Limb (tissue), 2 donors: Measurements from ENCODE around the gene CCNL2.
"Not testable (repeated sequence)": the region's sequence is repeated elsewhere in the genome, so short reads cannot be mapped to it uniquely, and the experiment has no call there.

Experiments used
- DNase-seq, 2 donors: peaks; one replicate each; pipeline ENCODE4 v3.0.0-alpha.2; 2016; ENCODE audit errors: extremely low spot score in 2 of 2

Gene CCNL2

DNA sequence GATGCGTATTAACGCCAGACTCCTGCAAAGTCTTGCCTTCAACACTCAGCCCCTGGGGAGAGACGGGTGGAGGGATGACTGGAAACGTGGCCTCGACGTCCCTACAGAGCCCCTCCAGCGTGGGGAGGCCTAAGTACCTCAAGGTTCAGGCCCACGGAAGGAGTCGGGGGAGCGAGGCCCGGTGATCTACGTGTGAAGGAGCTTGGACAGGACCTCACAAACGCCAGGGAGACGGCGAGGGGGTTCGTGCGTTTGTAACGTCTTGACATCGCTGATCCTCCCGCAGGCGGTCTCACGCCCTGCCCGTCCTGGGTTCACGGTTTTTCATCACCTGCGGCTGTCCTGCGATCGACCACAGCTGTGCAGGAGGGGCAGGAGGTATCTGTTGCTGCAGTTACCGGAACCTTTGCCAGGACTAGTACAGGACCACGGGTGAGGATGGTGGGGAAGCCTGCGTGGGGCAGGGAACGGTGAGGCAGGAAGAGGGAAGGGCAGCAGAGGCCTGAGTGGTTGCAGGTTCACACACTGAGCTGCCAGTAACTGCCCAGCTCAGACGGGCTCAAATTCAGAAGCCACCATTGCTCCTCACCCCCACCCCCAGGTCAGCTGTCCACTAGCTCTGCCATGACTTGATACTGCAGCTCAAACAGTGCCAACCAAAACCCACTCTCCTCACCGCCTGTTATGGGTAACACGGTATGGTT, 889 bp upstream of the CCNL2 start:
- DNase-seq = no peak

- no peak for DNase-seq
Observed at GRCh38 chr1:1398677-1399186, 403 bp downstream of the CCNL2 start.

DNA sequence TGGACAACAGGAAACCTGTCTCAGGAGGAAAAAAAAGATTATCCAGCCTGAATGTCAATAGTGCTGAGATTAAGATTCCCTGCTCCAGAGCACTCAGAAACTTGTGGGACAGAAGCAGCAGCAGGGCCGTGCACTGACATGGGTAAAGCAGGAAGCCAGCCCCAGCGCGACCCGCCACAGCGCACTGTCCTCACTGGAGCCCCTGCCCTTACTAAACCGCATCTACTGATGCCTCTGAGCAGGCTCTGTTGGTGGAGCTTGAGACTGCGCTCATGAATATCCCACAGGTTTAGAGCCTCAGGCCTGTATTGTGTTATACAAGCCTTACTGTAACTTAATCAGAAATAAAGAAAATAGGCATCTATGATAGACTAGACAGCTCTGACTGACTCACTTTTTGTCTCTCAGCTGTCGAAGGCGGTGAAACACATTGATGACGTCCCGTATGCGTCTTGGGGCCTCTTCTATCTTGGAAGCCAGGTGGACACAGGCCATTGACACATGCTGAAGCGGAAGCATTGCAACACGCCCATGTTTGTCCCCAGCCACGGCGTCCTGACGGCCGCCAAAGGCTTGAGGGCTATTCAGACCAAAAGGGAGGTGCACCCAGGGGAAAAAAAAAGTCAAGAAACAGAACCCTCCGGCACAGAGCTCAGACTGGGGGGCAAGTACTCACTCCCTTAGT, 1.2 kb downstream of the CCNL2 start:
- no peak for DNase-seq

GRCh38 chr1:1395166-1395565, 4.0 kb downstream of the CCNL2 start:
- no peak for DNase-seq

DNA sequence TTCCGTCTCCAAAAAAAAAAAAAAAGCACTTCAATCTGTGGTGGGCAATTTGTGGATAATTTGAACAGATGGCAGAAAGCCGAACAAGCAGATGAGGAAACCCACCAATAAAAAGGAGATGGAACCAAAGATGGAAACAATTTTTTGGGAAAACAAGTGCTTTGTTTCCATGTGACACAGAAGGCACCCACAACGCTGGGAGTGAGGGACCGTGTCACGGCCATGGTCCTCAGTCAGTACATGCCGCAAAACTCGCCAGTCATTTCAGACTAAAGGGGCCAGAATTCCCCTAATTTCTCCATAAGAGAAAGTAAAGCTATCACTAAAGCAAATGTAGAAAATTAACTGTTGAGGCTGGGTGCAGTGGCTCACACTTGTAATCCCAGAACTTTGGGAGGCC, 5.0 kb downstream of the CCNL2 start:
- no peak for DNase-seq

DNA sequence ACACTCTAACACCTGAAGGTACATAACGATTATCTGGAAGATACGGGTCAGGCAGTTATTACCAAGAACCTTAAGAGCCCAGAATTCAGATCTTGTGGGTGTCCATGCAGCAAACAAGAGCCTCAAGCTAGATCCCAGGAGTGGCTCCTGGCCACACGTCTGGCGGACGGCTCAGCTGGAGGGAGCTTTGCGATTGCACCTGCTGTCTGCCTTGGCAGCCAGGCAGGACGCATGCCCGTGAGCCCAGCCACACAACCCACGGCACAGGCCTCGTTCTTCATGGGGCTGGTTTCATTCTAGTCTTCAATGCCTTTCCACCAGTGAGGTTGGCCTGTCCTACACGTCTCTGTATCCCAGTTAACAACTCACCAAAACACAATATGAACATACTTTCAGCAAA, 5.7 kb downstream of the CCNL2 start:
- DNase-seq = no peak

DNA sequence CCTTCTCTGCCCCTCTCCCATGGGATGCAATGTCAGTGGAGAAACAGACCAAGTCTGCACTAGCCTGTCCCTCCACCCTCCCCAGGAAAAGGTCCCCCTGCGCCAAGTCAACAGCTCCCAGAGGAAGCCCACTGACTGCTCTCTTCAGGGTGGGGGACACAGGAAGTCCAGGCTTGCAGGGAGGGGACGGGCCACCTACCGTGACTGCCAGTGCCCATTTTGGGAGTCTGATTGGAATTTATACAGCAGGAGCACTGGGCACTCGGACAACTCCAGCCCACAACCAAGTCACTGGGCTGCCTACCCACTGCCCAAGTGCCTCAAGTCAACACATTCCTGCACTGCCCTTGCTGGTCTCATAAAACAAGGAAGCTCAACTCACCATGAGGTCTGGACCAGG, 6.1 kb downstream of the CCNL2 start:
- DNase-seq = no peak

DNA sequence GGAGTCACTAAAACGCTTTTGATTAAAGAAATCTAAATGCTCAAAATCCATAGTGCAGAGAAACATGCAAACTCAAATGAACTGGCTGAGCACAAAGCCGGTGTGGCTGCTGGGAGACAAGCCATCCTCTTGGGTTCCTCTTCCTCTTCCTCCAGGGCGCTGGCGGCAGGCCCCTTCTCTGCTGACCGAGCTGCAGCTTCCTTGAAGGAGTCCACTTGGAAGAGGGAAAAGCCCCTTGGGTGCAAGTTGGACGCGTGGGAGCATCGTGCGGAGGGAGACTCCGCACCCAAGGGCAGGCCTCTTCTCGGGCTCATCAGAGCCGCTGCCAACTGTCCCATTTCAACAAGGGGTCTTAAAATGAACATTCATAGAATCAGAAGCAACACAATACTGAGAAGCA, 7.9 kb downstream of the CCNL2 start:
- DNase-seq = no peak

- DNase-seq = no peak
Observed at GRCh38 chr1:1390675-1391074, 8.5 kb downstream of the CCNL2 start.

DNA sequence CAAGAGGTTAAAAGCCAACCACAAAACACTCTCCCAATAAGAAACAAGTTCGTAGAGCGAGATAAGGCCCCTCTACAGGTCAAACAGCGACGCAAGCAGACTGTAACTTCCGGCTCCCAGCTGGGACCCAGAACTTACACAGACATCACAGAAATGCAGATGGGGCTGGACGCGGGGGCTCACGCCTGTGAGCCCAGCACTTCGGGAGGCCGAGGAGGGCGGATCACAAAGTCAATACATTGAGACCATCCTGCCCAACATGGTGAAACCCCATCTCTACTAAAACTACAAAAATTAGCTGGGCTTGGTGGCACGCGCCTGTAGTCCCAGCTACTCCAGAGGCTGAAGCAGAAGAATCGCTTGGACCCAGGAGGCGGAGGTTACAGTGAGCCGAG, 11.1 kb downstream of the CCNL2 start:
- DNase-seq = no peak

GRCh38 chr1:1387098-1388077, 11.7 kb downstream of the CCNL2 start:
- DNase-seq = no peak

GRCh38 chr1:1385931-1386330, 13.2 kb downstream of the CCNL2 start:
- DNase-seq = no peak

GRCh38 chr1:1385339-1385738, 13.8 kb downstream of the CCNL2 start:
- not testable (repeated sequence) for DNase-seq

DNA sequence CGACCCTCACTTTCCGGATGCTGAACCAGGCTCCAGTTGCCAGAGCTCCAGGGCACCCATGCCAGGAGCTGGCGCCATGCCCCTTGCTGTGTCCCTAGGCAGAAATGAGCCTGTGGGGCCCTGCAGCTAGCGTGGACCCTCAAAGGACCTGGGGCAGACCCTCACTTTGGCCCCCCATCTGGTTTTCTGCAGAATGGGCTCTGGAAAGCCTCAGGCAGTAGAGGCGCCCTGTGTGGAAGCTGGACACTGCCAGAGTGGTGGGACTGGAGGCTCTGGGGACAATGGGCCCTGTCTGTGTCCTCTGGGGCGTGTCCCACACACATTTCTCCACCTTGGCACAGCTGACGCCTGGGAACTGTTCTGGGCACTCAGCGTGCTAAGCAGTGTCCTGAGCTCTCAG, 17.8 kb downstream of the CCNL2 start:
- no peak for DNase-seq

GRCh38 chr1:1380860-1381259, 18.3 kb downstream of the CCNL2 start:
- DNase-seq = no peak

GRCh38 chr1:1377540-1378205, 21.5 kb downstream of the CCNL2 start:
- no peak for DNase-seq

DNA sequence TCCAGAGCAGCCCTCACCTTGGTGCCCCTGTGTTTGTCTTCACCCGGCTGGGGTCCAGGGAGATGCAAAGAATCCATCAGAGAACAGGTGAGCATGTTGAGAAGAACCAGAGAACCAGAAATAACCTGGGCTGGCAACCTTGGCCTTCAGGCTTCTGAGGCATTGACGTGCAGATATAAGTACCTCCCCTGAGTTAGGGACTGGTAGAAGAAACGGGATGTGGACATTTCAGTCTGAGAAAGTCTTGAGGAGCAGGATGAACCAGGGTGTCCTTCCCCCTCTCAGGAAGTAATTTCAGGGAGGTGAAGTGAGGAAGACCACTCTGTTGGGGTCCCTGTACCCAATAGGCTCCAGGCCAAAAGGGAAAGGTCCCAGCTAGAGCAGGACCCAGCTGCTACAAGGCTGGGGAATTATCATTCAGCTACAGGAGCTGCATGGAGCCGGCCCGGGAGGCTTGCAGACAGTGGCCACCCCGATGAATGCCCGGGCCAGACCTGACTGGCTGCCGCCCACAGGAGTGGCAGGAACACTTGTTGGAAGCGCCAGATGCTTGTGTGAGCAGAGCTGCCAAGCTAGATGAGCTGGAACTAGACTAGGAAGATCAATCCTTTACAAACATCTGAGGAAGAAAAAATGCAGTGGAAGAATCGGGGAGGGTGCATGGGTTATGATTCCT, 22.4 kb downstream of the CCNL2 start:
- DNase-seq = no peak

GRCh38 chr1:1374929-1375662, 24.0 kb downstream of the CCNL2 start, which contains the start of gene AURKAIP1:
AURKAIP1 (minus strand) TSS chr1:1375207; CDS start chr1:1374756, 451 bp downstream.
- peak; percentile 98 to 99 for DNase-seq

DNA sequence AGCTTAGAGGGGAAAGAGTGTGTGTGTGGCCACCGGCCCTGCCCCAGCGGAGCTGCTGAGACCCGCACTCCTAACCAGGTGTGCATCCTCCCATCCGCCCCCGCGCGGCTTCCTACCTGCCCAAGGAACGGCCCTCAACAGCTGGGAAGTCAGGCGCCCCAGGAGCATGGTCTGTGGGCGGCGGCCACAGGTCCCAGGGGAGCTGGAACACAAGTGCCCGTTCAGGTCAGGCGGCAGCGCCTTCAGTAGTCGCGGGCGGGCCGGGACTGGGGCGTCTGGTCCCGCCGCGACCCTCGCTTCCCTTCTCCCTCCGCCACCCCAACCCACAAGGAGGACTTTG, 24.6 kb downstream of the CCNL2 start:
- DNase-seq = no peak
